Activated naive CD8-positive, alpha-beta T cell treated with anti-CD3 and anti-CD28 coated beads, Interleukin-2, amount 10 ng/mL, durations not matched to agents 7 days and 5 days (primary cell): Measurements from ENCODE around the gene SLC5A9. TPM values are rescaled to one million over a fixed set of nuclear protein-coding genes. Genes with fewer than 3 reads are reported as not detected.
A peak's percentile ranks its signal among the peaks of the same experiment; 100 is the strongest.

Experiments used
- ATAC-seq: fragments of 150-1000 bp; cut with Tn5 transposase; one replicate; pipeline ENCODE4 v1.10.0; 2021; ENCODE audit warnings: low read depth, moderate library complexity
- POLR2A ChIA-PET: fragments of 350-600 bp; sonication (Branson Sonifier 250); formaldehyde crosslinking; loops from one replicate; lab custom pipeline; 2021; ENCODE audit warnings: antibody characterized with exemption; lab: Charles Lee
- DNase-seq: peaks from one replicate; pipeline ENCODE4 v3.0.0; 2021
- H3K27ac Mint-ChIP-seq: one replicate; pipeline ENCODE4 v1.8.0; 2022; ENCODE audit warnings: mild to moderate bottlenecking, mixed read lengths
- H3K27me3 Mint-ChIP-seq: one replicate; pipeline ENCODE4 v1.8.0; 2022; ENCODE audit warnings: mild to moderate bottlenecking, moderate library complexity, mixed read lengths
- H3K36me3 Mint-ChIP-seq: one replicate; pipeline ENCODE4 v1.8.0; 2021; ENCODE audit warnings: mild to moderate bottlenecking, mixed read lengths
- H3K4me1 Mint-ChIP-seq: one replicate; pipeline ENCODE4 v1.8.0; 2021; ENCODE audit warnings: mixed read lengths
- H3K4me3 Mint-ChIP-seq: one replicate; pipeline ENCODE4 v1.8.0; 2022; ENCODE audit warnings: mild to moderate bottlenecking, moderate library complexity, mixed read lengths
- H3K9me3 Mint-ChIP-seq: one replicate; pipeline ENCODE4 v1.8.0; 2021; ENCODE audit warnings: mixed read lengths
- total RNA-seq, 2 experiments: library from RNA; stranded (reverse); gene quantifications; one replicate each; pipeline ENCODE4 v1.2.3, GENCODE V29; 2021

The SLC5A9 gene
- not detected for total RNA-seq

DNA sequence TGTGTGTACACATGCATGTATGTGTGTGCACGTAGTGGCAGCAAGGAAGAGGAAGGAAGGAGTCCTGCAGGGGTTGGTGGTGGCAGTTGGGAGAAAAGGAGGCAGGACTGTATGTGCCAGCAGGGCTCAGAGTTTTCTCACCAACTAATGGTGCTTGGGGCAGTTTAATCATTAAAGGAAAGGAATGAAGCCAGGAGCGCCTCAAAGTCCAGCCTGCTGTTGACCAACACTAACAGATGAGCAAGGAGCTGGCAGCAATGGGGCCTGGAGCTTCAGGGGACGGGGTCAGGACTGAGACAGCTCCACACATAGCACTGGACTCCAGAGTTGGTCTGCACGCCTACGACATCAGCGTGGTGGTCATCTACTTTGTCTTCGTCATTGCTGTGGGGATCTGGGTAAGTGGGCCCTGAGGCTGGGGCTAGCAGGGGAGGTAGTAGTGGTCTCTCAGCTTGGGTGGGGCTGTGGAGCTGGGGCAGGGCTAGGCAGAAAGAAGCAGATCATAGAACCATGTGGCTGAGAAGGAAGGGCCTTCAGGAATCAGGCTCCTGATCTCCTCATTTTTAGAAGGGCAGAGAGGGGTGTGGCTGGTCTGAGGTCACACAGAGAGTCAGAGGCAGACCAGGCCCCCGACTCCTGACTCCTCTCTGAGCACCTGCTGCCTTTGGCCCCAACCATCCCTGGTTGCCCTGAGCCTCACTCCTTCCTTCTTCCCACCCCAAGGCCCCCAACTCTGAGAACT, at the start of gene SLC5A9:
SLC5A9 (plus strand) TSS at position 216 of the 742 bp plus-strand sequence; CDS start at position 237, 21 bp downstream.
- DNase-seq (no peak), ATAC-seq (no peak)
- Mint-ChIP-seq H3K4me3 (no peak within 1 kb of the TSS), H3K36me3 (peaks cover 2% of the 10 kb centered on the region), H3K4me1 (peaks cover 3% of the 10 kb centered on the region), H3K27me3 (peaks cover 5% of the 10 kb centered on the region), H3K27ac (peak within 1 kb of the TSS; percentile 22), H3K9me3 (no peaks in the 10 kb centered on the region)
- POLR2A ChIA-PET, result no interaction called here

DNA sequence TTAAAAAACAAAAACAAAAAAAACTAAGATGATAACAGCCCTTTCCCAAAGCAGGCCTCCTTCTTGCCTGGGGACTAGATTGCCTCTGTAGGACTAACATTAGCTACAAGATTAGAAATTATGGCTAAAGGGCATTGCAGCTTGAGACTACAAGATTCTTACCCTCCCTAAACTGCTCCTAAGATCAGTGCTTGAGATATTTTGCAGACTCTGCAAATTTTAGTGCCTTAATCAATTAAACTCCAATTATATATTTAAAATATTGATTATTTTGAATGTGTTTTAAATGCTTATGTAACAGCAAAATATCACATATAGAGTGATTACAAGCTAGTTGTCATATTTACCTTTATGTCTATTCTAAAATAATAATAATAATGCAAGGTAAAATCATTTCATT, 47.4 kb upstream of the SLC5A9 start:
- H3K9me3 Mint-ChIP-seq, result peaks cover 4% of the 10 kb centered on the region
- DNase-seq, result no peak
- H3K4me1 Mint-ChIP-seq, result no peaks in the 10 kb centered on the region
- H3K4me3 Mint-ChIP-seq, result no peak overlapping the region
- H3K27ac Mint-ChIP-seq, result no peak overlapping the region
- no peak for ATAC-seq
- H3K27me3 Mint-ChIP-seq, result peaks cover 2% of the 10 kb centered on the region
- POLR2A ChIA-PET, result no interaction called here
- no peaks in the 10 kb centered on the region for H3K36me3 Mint-ChIP-seq

DNA sequence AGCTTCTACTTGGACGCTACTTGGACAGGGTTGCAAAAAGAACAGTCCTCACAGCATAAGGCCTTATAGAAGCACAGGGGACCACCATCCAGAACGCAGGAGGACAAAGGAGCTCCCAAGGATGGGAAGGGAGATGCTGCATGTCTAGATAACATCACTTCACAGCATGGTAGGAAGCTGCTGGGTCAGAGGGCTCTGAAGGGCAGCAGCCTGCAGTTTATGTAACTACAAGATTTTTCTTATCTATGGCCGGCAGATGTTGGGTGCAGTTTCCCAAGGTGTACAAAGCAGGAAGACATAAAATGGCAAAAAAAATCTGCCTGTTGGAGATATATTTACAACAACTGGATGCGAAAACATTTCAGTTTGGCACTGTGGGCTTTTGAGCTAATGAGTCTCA, 45.3 kb upstream of the SLC5A9 start:
- H3K4me3 Mint-ChIP-seq, result no peak overlapping the region
- H3K9me3 Mint-ChIP-seq, result no peaks in the 10 kb centered on the region
- POLR2A ChIA-PET, result no interaction called here
- ATAC-seq (no peak), DNase-seq (no peak)
- no peaks in the 10 kb centered on the region for H3K36me3 Mint-ChIP-seq
- H3K27me3 Mint-ChIP-seq, result peaks cover 5% of the 10 kb centered on the region
- no peak overlapping the region for H3K27ac Mint-ChIP-seq
- no peaks in the 10 kb centered on the region for H3K4me1 Mint-ChIP-seq

DNA sequence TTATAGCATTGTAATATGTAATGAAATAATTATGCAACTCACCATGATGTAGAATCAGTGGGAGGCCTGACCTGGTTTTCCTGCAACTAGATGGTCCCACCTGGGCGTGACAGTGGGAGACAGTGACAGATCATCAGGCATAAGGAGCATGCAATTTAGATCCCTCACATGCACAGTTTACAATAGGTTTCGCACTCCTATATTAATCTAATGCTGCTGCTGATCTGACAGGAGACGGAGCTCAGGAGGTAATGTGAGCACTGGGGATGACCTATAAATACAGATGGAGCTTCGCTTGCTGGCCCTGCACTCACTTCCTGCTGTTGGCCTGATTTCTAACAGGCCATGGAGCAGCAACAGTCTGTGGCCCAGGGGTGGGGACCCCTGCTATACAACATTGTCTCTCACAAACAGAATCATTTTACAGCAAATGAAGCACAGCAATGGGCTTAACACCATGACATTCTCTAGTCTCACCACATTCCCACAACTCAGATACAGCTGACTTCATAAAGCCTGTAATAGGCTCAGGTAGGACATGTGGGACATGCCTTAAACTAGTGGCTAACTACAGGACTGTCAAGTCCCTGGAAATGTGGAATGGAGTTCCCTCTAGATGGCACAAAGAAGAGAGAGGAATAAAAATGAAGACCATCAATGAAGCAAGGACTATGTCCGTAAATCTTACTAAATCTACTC, 40.7 kb upstream of the SLC5A9 start:
- ATAC-seq (no peak), DNase-seq (no peak)
- Mint-ChIP-seq H3K27ac (no peak overlapping the region), H3K9me3 (no peaks in the 10 kb centered on the region), H3K27me3 (peaks cover 7% of the 10 kb centered on the region), H3K4me1 (no peaks in the 10 kb centered on the region), H3K36me3 (no peaks in the 10 kb centered on the region), H3K4me3 (no peak overlapping the region)
- POLR2A ChIA-PET, result no interaction called here

DNA sequence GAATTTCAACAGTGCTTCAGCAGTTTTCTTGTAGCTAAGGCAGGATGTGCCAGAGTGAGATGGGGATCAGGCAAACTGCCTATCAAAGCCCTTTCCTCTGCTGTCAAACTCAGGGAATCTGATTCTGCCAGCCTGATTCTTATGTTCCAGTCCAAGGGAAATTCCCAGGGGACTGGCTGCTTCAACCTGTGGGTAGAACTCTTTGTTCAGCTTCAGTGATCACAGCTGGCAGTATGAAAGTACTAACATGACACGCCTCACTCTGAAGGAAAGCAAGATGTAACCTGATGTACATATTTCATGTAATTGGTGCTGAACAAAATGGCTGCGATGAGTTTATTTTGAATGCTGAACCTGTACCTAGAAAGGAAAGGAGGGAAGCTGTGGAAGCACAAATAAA, 40.1 kb upstream of the SLC5A9 start:
- ATAC-seq, result no peak
- H3K9me3 Mint-ChIP-seq, result peaks cover under 1% of the 10 kb centered on the region
- no peaks in the 10 kb centered on the region for H3K36me3 Mint-ChIP-seq
- no peak overlapping the region for H3K4me3 Mint-ChIP-seq
- no peak overlapping the region for H3K27ac Mint-ChIP-seq
- no peaks in the 10 kb centered on the region for H3K4me1 Mint-ChIP-seq
- POLR2A ChIA-PET, result no interaction called here
- no peak for DNase-seq
- H3K27me3 Mint-ChIP-seq, result peaks cover 7% of the 10 kb centered on the region

DNA sequence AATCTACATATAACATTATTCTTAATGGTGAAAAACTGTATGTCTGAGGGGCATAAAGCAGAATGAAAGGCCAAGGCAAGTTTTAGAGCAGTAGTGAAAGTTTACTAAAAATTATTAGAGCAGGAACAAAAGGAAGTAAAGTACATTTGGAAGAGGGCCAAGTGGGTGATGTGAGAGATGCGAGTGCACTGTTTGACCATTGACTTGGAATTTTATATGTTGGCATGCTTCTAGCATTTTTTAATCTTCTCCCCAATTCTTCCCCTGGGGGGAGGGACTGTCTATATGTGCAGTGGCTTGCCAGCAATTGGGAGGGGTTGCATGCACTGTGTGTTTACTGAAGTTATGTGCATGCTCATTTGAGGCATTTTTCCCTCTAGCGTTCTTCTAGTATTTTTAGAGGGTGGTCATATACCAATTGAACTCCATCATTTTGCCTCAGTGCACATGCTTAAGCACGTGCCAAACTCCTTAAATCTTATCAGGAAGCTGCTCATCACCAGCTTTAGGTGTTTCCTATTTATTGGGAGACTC, 36.1 kb upstream of the SLC5A9 start:
- DNase-seq, result no peak
- no peak for ATAC-seq
- Mint-ChIP-seq H3K4me1 (no peaks in the 10 kb centered on the region), H3K4me3 (no peak overlapping the region), H3K27ac (no peak overlapping the region), H3K9me3 (peaks cover 8% of the 10 kb centered on the region), H3K27me3 (peaks cover 9% of the 10 kb centered on the region), H3K36me3 (no peaks in the 10 kb centered on the region)
- POLR2A ChIA-PET, result no interaction called here

DNA sequence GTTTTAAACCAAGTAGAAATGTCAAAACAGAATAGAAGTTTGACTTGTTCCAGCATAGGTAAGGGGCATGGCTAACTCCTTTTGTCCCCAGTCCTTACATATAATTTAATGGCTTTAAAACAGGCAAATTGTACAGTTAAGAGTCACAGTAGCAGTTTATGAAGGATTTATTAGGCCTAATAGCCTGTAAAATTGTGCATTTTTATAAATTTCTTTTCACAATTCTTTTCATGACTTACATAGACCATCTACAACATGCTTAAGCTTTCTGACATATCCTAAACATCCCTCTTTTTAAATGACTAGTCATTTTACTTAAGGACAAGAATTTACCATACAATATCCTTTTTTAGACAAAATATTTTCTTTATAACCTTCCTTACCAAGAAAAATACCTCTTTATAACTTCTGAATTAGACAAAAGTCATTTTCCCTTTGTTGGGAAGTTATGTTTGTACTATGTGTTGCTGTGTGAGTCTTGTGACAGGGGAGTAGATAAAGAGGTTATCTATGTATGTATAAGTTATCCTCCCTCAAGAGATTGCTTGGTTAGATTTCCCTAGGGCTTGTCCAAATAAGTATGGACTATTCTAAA, 34.5 kb upstream of the SLC5A9 start:
- no peak for ATAC-seq
- Mint-ChIP-seq H3K27ac (no peak overlapping the region), H3K27me3 (peaks cover 7% of the 10 kb centered on the region), H3K4me1 (no peaks in the 10 kb centered on the region), H3K9me3 (peaks cover 8% of the 10 kb centered on the region), H3K36me3 (no peaks in the 10 kb centered on the region), H3K4me3 (no peak overlapping the region)
- POLR2A ChIA-PET, result no interaction called here
- DNase-seq, result no peak

DNA sequence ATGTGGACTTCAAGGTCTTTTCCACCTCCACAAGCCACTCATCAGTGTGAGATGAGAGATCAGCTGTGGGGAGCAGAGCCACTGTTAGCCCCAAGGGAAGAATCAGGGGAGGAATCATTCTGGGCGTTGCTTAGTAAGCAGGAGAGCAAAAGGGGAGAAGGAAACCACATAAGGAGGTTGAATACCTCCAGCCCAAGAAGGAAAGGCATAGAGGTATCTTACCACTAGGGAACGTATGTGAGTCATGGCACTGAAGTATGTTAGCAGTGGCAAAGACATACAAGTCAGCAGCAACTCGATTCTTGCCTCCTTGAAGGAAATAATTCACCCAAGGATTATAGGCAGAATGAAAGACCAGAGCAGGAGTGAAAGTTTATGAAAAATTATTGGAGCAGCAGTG, 31.6 kb upstream of the SLC5A9 start:
- POLR2A ChIA-PET, result no interaction called here
- no peak for DNase-seq
- H3K4me3 Mint-ChIP-seq, result no peak overlapping the region
- peaks cover 7% of the 10 kb centered on the region for H3K27me3 Mint-ChIP-seq
- no peak overlapping the region for H3K27ac Mint-ChIP-seq
- H3K36me3 Mint-ChIP-seq, result no peaks in the 10 kb centered on the region
- H3K9me3 Mint-ChIP-seq, result peaks cover 8% of the 10 kb centered on the region
- H3K4me1 Mint-ChIP-seq, result no peaks in the 10 kb centered on the region
- ATAC-seq, result no peak

DNA sequence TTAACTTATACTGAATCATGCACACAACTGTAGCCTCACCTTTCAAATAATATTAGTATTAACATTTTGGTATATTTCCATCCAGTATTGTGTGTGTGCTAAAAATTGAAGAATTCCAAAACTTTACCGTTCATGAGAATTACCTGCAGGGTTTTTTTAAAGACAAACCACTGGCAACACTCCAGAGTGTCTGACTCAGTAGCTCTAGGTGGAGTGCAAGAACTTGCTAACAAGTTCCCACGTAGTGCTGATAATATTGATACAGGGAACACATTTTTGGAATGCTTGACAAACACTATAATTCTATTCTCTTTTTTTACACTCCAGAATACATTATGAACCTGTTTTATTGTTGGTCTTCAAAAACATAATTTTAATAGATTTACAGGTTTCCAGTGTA, 27.7 kb upstream of the SLC5A9 start:
- H3K27me3 Mint-ChIP-seq, result peaks cover 13% of the 10 kb centered on the region
- ATAC-seq, result no peak
- POLR2A ChIA-PET, result no interaction called here

DNA sequence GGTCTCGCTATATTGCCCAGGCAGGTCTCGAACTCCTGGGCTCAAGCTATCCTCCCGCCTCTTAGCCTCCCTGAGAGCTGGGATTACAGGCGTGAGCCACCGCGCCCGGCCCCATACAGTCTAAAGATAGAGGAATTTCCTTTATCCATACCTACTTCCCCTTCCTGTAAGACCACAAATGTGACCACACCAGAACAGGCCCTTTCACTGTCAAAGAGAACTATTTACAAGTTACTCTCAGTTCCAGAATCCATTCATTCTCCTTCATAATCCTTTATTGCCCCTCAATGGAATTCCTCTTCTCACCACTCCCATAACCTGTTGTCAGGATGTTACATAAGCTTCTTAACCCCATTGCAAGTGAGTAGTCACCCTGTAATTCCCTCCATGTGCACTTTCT, 26.3 kb upstream of the SLC5A9 start:
- no peak for DNase-seq
- Mint-ChIP-seq H3K4me1 (no peaks in the 10 kb centered on the region), H3K4me3 (no peak overlapping the region), H3K27me3 (peaks cover 12% of the 10 kb centered on the region), H3K36me3 (no peaks in the 10 kb centered on the region), H3K9me3 (no peaks in the 10 kb centered on the region), H3K27ac (no peak overlapping the region)
- POLR2A ChIA-PET, result no interaction called here
- ATAC-seq, result no peak

More for the DNA sequence above, 27.7 kb upstream of the SLC5A9 start:
- Mint-ChIP-seq H3K9me3 (no peaks in the 10 kb centered on the region), H3K4me1 (no peaks in the 10 kb centered on the region), H3K36me3 (no peaks in the 10 kb centered on the region), H3K4me3 (no peak overlapping the region), H3K27ac (no peak overlapping the region)
- no peak for DNase-seq

DNA sequence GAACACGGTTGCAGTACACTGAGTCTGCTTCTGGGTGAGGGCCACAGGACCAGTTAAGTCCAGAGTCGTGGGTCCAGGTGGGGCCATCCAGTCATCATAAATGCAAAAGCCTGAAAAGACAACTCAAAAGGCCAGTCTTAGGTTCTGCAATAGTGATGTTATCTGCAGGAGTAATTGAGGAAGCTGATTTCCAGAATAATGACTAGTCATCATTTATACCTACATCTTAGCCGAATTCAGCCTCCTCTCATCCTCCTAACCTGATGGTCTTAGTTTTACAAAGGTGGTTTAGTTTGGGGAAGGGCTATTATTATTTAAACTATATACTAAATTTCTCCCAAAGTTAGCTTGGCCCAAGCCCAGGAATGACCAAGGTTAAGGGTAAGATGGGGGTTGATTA, 23.5 kb upstream of the SLC5A9 start:
- DNase-seq, result no peak
- Mint-ChIP-seq H3K27ac (no peak overlapping the region), H3K36me3 (no peaks in the 10 kb centered on the region), H3K27me3 (peaks cover 12% of the 10 kb centered on the region), H3K9me3 (no peaks in the 10 kb centered on the region), H3K4me3 (no peak overlapping the region), H3K4me1 (no peaks in the 10 kb centered on the region)
- ATAC-seq, result no peak
- POLR2A ChIA-PET, result no interaction called here

DNA sequence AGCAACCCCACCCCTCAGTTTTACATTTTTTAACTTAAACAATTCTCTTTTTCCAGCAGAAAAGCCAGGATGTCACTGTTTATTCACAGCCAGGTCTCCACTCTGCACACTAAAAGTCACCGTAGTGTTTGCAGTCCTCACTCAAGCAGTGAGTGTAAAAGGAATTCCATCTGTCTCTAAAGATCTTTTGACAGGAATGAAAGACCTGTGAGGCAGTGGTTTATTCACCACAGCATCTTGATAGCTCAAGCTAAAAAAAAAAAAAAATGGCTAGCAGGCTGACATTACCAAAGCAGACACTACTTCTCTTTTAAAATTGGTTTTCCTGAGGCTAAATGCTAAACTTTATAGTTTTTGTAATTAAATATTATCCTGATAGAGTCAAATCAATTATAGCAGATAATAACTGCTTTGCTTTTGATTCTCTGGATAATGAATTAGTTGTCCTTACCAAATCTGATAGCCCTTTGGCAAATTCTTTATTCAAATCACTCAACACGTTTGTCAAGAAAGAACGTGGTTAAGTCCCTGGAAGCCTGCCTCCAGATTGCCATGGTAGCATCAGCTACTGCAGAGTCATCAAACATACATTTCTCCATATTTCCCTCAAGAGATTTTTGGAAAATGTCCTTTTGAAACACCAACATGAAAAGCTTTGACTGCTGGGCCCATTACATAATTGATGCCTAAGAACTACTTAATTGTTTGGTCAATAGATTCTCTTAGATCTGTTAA, 22.2 kb upstream of the SLC5A9 start:
- Mint-ChIP-seq H3K27ac (no peak overlapping the region), H3K4me3 (no peak overlapping the region), H3K9me3 (no peaks in the 10 kb centered on the region), H3K27me3 (peaks cover 12% of the 10 kb centered on the region), H3K4me1 (no peaks in the 10 kb centered on the region), H3K36me3 (no peaks in the 10 kb centered on the region)
- ATAC-seq (no peak), DNase-seq (no peak)
- POLR2A ChIA-PET, result no interaction called here

DNA sequence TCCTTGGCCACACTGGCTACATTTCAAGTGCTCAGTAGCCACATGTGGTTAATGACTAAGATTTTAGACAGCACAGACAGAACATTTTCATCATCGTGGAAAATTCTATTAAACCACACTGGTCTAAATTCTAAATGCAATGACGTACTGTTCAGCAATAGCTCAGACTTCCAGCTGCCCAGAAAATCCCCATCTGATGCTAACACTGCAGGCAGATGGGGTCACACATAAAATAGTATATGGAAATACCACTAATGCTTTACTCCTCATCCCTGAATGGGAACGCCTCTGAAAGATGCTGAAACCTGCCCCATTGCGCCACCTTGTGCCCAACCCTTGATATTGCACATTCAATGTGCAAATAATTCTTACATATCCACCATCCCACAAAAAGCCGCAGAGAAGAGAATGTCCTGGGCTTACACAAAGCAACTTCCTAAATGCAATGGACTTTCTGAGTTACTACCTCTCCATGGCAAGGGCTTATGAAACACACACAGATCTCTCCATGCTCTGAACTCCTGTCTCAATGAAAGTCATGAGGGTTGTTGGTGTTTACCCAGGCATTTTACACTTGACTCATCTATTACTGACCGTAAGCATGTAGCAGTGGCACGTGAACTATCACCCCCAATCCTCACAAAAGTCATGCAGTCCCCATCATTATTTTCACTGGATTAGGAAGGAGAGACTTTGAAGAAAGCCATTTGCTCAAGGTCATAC, 20.3 kb upstream of the SLC5A9 start:
- Mint-ChIP-seq H3K27me3 (peaks cover 6% of the 10 kb centered on the region), H3K4me1 (no peaks in the 10 kb centered on the region), H3K36me3 (no peaks in the 10 kb centered on the region), H3K4me3 (no peak overlapping the region), H3K27ac (no peak overlapping the region), H3K9me3 (no peaks in the 10 kb centered on the region)
- ATAC-seq, result no peak
- POLR2A ChIA-PET, result no interaction called here
- peak; percentile 60 for DNase-seq
